HUES6 (cell line): ENCODE results near the gene PSMD12.
"Not testable (repeated sequence)": the region's sequence is repeated elsewhere in the genome, so short reads cannot be mapped to it uniquely, and the experiment has no call there.

Experiments
- H3K27ac ChIP-seq: 2 replicates; pipeline ENCODE4 v1.7.0; 2013; ENCODE audit warnings: low read depth, mild to moderate bottlenecking, low read length, inconsistent platforms
- H3K27me3 ChIP-seq: 2 replicates; pipeline ENCODE4 v1.6.1; 2013; ENCODE audit warnings: low read length; ENCODE audit not compliant: control insufficient read depth, insufficient read depth
- H3K36me3 ChIP-seq: 2 replicates; pipeline ENCODE4 v1.6.1; 2013; ENCODE audit warnings: low read length; ENCODE audit not compliant: control insufficient read depth, insufficient read depth
- H3K4me1 ChIP-seq: 2 replicates; pipeline ENCODE4 v1.6.1; 2013; ENCODE audit warnings: low read length; ENCODE audit not compliant: control insufficient read depth, insufficient read depth
- H3K4me3 ChIP-seq: 2 replicates; pipeline ENCODE4 v1.5.1; 2013; ENCODE audit warnings: low read depth, low read length
- H3K9ac ChIP-seq: one replicate; pipeline ENCODE4 v1.6.1; 2013; ENCODE audit warnings: mild to moderate bottlenecking, low read length
- H3K9me3 ChIP-seq: 2 replicates; pipeline ENCODE4 v1.6.1; 2013; ENCODE audit warnings: low read depth, low read length; ENCODE audit not compliant: control insufficient read depth, insufficient read depth

PSMD12 gene

GRCh38 chr17:67401598-67402504 is 35.5 kb upstream of the PSMD12 start:
- 0 out of 2 replicates have a peak, but pooled peaks cover 3% of the 10 kb centered on the region for H3K9me3 ChIP-seq
- no peak overlapping the region for H3K9ac ChIP-seq
- H3K27me3 ChIP-seq = no peaks in the 10 kb centered on the region
- H3K4me3 ChIP-seq = no peak overlapping the region
- H3K4me1 ChIP-seq = peaks cover 10% of the 10 kb centered on the region; the same call in 1 of the 2 replicates
- no peak overlapping the region for H3K27ac ChIP-seq
- no peaks in the 10 kb centered on the region for H3K36me3 ChIP-seq

- H3K4me3 ChIP-seq = no peak overlapping the region
- no peaks in the 10 kb centered on the region for H3K36me3 ChIP-seq
These were observed 34.7 kb upstream of the PSMD12 start for GRCh38 chr17:67401106-67401505.

DNA sequence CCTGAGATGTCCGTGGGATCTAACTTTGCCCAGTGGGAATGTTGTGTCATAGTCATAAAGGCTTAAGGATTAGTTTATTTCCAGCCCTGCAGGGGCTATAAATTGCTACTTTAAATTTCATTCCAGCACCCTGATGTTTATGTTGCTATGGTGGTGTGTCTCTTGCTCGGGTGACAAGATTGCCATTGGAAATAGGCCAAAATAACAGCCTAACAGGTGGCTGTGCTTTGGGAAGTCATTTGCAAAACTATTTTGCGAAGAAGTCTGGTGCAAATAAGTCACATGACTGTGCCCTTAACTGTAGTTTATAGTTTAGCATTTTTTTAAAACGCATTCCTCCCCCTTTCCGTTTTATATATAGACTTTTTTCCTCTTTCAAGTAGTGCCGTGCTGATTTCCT is 33.8 kb upstream of the PSMD12 start:
- Histone ChIP-seq H3K9ac (no peak overlapping the region), H3K4me3 (no peak overlapping the region), H3K36me3 (no peaks in the 10 kb centered on the region), H3K27ac (no peak overlapping the region), H3K4me1 (peaks cover 10% of the 10 kb centered on the region; the same call in 1 of the 2 replicates), H3K27me3 (no peaks in the 10 kb centered on the region), H3K9me3 (0 out of 2 replicates have a peak, but pooled peaks cover 3% of the 10 kb centered on the region)

More at GRCh38 chr17:67401106-67401505, 34.7 kb upstream of the PSMD12 start:
- Histone ChIP-seq H3K27me3 (no peaks in the 10 kb centered on the region), H3K9ac (no peak overlapping the region), H3K9me3 (0 out of 2 replicates have a peak, but pooled peaks cover 3% of the 10 kb centered on the region), H3K27ac (no peak overlapping the region), H3K4me1 (peaks cover 10% of the 10 kb centered on the region; the same call in 1 of the 2 replicates)

GRCh38 chr17:67399676-67400075 is 33.3 kb upstream of the PSMD12 start:
- peaks cover 10% of the 10 kb centered on the region; the same call in 1 of the 2 replicates for H3K4me1 ChIP-seq
- H3K4me3 ChIP-seq = no peak overlapping the region
- no peaks in the 10 kb centered on the region for H3K27me3 ChIP-seq
- no peak overlapping the region for H3K9ac ChIP-seq
- H3K36me3 ChIP-seq = no peaks in the 10 kb centered on the region
- 0 out of 2 replicates have a peak, but pooled peaks cover 3% of the 10 kb centered on the region for H3K9me3 ChIP-seq
- no peak overlapping the region for H3K27ac ChIP-seq

GRCh38 chr17:67393809-67394397 is 27.5 kb upstream of the PSMD12 start:
- Histone ChIP-seq H3K9me3 (0 out of 2 replicates have a peak, but pooled peaks cover 3% of the 10 kb centered on the region), H3K4me1 (peaks cover 4% of the 10 kb centered on the region), H3K9ac (no peak overlapping the region), H3K27me3 (no peaks in the 10 kb centered on the region), H3K27ac (no peak overlapping the region), H3K36me3 (no peaks in the 10 kb centered on the region), H3K4me3 (no peak overlapping the region)

GRCh38 chr17:67392111-67392510 is 25.7 kb upstream of the PSMD12 start:
- Histone ChIP-seq H3K9me3 (no peaks in the 10 kb centered on the region), H3K27ac (no peak overlapping the region), H3K9ac (no peak overlapping the region), H3K27me3 (no peaks in the 10 kb centered on the region), H3K36me3 (no peaks in the 10 kb centered on the region), H3K4me1 (peaks cover 6% of the 10 kb centered on the region), H3K4me3 (no peak overlapping the region)

DNA sequence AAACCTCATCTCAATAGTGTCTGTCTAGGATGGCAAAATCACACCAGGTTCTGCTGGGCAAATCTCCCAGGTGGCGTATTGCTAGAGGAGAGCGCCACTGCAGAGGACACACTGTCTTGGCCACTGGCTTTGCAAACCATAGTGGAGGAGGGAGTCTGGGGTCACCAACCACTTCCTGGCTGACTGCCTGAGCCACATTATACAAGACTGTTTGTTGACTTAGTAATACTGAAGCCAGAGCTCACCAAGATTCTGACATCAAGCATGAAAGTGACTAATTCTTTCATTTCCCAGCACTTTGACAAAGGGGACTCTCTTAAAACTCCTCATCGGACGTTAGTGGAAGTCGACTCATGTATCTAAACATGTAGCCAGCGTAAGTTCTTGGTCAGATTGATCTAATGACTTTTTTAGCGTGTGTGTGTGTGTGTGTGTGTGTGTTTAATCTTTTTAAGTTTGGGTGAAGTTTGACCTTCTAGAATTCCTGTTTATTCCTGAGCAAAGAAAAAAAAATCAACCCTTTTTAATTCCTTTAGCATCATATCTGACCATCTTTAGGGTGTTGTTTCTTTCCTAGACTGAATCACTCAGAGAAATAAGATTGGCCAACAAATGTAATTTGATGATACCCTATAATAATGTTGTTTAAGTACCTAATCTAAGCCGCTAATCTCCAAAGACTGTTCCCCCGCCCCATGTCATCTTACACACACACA is 24.4 kb upstream of the PSMD12 start:
- Histone ChIP-seq H3K27ac (no peak overlapping the region), H3K9ac (no peak overlapping the region), H3K36me3 (no peaks in the 10 kb centered on the region), H3K9me3 (no peaks in the 10 kb centered on the region), H3K4me1 (peaks cover 6% of the 10 kb centered on the region), H3K27me3 (no peaks in the 10 kb centered on the region), H3K4me3 (no peak overlapping the region)

- Histone ChIP-seq H3K4me1 (peaks cover 6% of the 10 kb centered on the region), H3K9ac (no peak overlapping the region), H3K36me3 (no peaks in the 10 kb centered on the region), H3K9me3 (no peaks in the 10 kb centered on the region), H3K27me3 (no peaks in the 10 kb centered on the region), H3K27ac (no peak overlapping the region), H3K4me3 (no peak overlapping the region)
These were observed 23.7 kb upstream of the PSMD12 start for GRCh38 chr17:67390006-67390645.

- H3K36me3 ChIP-seq = no peaks in the 10 kb centered on the region
- no peak overlapping the region for H3K9ac ChIP-seq
- no peaks in the 10 kb centered on the region for H3K9me3 ChIP-seq
- no peak overlapping the region for H3K27ac ChIP-seq
- no peak overlapping the region for H3K4me3 ChIP-seq
- H3K27me3 ChIP-seq = no peaks in the 10 kb centered on the region
- peaks cover 6% of the 10 kb centered on the region for H3K4me1 ChIP-seq
These were observed 22.6 kb upstream of the PSMD12 start for GRCh38 chr17:67388986-67389385.

DNA sequence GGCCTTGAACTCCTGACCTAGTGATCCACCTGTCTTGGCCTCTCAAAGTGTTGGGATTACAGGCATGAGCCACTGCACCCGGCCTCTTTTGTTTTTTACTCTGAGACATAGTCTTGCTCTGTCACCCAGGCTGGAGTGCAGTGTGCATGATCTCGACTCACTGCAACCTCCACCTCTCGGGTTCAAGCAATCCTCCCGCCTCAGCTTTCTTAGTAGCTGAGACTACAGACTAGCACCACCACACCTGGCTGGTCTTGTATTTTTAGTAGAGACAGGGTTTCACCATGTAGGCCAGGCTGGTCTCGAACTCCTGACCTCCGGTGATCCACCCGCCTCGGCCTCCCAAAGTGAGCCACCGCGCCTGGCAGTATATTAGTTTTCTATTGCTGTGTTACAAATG is 22.2 kb upstream of the PSMD12 start:
- H3K4me1 ChIP-seq, H3K4me3 ChIP-seq, H3K9ac ChIP-seq, H3K27me3 ChIP-seq, H3K27ac ChIP-seq, H3K36me3 ChIP-seq, H3K9me3 ChIP-seq: not testable (repeated sequence)
